A172 (cell line): ENCODE data around the gene ADTRP. TPM values are rescaled to one million over a fixed set of nuclear protein-coding genes. Genes with fewer than 3 reads are reported as not detected.
A peak's percentile ranks its signal among the peaks of the same experiment; 100 is the strongest.
"Not testable (repeated sequence)": the region's sequence is repeated elsewhere in the genome, so short reads cannot be mapped to it uniquely, and the experiment has no call there.

Source experiments
- DNase-seq: peaks from one replicate; pipeline ENCODE4 v3.0.0-alpha.2; 2015; ENCODE audit warnings: low spot score
- total RNA-seq: library from RNA; depleted of rRNA; stranded (reverse); fragments of >200 nt; shearing (Covaris generic); gene quantifications from 2 replicates; pipeline ENCODE4 v1.2.3, GENCODE V29; 2014

ADTRP gene
- total RNA-seq, 1 experiment from 2014 or later: 1.9 TPM

DNA sequence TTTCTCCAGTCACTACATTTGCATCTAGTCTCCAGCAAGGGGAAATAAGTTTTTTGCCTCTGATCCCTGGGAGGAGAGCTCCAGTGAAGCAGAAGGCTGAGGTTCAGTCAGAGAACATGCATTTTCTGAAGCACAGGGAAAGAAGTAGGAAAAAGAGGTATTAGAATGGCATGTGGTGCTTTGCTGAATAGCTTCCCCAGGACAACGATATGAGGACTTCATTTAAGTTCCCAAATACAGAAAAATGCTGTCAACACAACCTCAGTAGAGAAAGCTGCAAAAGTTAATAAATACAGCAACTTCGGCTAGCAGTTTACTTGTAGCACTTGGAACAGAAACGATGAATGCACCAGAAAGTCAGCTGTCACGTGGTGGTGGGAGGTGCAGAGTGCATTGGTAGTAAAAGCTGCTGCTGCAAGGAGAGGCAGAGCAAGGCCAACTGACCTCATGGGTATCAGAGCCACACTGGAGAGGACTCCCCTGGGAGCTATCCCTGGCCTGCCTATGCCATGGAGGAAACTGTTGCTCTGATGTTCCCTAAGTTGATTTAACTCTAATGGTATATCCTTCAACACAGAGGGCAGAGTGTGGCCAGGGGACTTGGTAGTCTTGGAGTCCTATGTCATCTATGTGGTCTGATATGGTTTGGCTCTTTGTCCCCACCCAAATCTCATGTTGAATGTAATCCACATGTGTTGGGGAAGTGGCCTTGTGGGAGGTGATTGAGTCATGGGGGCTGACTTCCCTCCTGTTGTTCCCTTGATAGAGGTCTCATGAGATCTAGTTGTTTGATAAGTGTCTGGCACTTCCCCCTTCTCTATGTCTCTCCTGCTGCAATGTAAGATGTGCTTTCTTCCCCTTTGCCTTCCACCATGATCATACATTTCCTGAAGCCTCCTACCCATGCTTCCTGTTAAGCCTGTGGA lies 85.9 kb downstream of the ADTRP start:
- DNase-seq: no peak

DNA sequence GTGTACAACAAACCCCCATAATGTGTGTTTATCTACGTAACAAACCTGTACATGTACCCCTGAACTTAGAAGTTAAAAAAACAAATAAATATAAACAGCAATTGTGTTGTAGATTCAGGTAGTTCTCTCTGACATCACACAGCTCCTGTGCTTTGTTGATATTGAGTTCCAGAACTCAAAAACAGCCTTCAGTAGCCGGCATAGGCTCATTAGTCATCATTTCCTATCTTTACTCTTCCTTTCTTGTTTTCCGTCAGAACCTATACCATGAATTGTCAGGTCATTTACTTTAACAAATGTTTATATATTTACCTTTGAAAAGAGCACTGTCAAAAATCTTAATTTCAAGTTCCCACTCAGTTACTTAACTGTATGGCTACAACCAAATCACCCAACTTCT lies 88.8 kb downstream of the ADTRP start:
- no peak for DNase-seq

DNA sequence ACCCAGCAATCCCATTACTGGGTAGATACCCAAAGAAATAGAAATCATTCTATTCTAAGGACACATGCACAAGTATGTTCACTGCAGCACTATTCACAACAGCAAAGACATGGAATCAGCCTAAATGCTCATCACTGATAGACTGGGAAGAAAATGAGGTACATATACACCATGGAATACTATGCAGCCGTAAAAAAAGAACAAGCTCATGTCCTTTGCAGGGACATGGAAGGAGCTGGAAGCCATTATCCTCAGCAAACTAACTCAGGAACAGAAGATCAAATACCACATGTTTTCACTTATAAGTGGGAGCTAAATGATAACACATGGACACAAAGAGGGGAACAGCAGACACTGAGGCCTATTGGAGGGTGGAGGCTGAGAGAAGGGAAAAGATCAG lies 89.2 kb downstream of the ADTRP start:
- not testable (repeated sequence) for DNase-seq

DNA sequence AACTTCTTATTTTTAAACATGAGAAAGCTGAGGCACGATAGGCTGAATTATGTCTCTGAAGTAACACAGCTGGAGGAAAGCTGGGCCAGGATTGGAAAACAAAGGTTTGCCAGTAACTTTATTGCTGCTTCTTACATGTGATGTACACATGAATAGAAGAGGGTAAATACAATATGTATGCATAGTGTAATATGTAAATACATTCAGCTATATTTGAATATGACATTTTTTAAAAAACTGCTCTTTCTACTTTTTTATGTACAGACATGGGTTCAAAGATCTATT lies 90.2 kb downstream of the ADTRP start:
- no peak for DNase-seq

DNA sequence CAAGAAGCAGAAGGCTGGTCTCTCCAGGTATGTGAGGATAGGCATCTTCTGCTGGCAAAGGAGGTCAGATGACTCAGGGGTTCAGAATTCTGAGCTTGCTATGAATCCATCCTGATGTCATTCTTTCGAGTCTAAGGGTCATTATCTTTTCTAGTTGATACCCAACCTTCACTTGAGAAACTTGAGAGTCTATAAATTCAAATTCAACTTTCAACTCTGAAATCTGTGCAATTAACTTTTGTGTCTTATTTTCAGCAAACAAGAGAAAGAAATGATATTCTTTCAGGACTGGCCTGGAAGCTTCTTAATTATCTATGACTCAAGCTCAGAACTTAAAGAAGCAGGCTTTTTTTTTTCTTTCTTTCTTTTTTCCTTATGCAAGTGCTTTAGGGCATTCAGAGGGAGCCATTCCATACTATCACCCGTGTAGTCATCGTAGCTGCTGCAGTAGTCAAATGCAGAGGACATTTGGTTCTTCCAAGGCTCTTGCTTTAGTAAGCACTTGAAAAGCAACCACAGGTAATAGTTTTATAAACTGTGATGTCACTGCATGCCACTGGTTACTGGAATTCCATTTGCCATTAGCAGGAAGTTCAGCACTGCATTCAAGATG lies 93.0 kb downstream of the ADTRP start:
- peak; percentile 92 for DNase-seq

DNA sequence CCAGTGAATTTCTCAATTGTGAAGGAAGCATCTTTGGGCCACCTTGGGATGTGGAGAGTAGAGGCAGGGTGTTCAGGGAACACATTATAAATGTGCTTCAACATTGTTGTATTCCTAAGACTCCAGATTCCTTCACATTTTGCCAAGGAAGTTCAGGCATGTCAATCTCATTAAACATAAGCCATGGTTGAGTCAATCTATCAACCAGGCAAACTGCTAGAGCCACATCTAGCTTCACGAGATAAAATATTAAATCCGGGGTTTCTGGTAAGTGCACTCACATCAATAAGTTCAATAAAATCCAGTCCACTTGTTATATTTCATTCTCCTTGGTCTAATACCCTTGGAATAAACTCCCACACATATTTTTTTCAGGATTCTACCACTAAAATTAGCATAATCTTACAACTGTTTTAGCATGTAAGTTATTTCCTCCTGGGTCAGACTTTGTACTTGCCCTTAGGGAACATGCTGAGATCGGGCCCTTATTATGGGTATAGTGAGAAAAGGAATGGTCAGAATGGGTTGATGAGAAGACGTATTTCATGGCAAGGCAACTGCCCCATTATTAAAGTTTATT lies 93.6 kb downstream of the ADTRP start:
- DNase-seq: no peak

DNA sequence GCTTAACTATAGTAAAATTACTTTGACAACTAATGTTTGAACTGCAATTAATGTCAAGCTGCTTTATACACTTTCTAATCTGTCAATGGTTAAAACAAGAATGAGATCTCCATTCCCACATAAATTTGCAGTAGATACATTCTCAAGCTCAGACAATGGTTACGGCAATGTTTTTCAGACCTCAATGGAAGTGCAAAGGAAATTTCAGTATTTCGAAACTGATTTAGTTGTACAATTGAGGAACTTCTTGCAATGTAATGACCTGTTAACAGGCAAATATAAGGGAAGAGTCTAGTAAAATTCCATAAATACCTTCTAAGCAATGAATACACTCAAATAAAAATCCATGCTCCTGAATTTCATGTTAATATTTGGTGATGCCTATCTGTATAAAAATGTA lies 94.7 kb downstream of the ADTRP start:
- no peak for DNase-seq

DNA sequence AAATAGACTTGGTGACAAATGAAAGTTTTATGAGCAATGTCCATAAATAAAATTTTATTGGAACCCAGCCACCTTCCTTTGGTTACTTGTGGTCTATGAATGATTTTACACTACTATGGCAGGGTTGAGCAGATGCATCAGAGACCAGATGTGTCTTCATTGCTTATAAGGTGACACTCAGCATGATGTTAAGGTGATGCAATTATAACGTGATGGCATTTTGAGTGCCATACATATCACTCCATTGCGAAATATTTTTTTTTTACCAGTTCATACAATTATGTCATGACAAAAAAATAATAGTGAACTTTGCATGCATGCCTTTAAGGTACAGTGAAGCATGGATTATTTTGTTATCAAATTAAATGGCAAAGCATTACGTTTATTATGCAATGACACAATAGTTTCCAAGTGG lies 96.0 kb downstream of the ADTRP start:
- DNase-seq: no peak

DNA sequence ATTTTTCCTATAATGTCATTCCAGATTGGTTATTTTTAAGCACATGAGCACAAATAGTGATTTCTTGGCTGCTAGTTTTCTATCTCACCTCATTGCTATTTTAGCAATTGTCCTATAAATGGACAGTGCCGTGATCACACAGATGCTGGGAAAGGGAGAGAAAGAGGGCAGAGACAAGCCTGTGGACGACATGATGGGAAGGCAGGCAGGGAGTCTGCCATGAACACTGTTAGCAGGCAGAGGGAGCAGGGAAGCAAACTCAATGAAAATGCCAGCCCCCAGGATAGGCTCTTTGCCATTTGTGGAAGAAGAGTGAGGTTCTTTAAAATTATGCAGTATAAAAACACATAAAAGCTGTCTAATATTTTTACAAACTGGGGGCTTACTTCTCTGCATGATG lies 96.8 kb downstream of the ADTRP start:
- DNase-seq: no peak

DNA sequence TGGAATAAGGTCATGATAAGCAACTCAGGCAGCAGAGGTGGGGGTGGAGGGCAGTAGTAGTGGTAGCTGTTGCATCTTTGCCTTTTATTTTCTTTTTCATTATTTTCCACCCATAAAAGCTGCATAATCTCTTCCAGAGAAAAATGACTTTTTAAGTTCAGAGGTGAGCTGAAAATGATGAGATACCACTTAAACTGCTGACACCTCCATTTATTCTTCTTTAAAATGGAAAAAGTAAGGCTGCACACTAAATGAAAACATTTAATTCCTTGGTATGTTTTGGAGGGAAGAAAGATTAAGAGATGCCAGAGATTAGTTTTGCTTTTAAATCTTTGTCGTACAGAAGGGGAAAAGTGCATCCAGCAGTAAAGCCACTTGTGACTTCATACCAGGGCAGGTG lies 97.2 kb downstream of the ADTRP start:
- DNase-seq: no peak

DNA sequence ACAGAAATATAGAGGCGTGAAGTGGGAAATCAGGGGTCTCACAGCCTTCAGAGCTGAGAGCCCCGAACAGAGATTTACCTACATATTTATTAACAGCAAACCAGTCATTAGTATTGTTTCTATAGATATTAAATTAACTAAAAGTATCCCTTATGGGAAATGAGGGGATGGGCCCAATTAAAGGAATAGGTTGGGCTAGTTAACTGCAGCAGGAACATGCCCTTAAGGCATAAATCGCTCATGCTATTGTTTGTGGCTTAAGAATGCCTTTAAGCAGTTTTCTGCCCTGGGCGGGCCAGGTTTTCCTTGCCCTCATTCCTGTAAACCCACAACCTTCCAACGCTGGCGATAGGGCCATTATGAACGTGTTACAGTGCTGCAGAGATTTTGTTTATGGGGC lies 98.1 kb downstream of the ADTRP start:
- DNase-seq: not testable (repeated sequence)

DNA sequence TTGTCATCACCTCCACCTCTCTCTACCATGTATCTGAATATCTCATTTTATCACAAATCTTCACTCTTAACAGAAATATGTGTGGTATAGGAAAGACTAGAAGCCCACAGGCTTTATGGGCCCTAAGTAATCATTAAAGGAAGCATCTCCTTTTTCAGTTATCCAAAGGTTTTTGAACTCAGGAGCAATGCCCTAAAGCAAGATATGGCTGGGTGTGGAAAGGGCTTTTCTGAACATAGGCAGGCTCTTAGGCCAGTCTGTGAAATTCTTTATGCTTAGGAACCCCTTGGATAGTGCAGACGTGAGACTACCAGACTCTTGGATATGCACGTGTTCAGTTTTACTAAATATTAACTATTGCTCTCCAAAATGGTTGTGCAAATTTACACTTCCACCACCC lies 99.5 kb downstream of the ADTRP start:
- no peak for DNase-seq

DNA sequence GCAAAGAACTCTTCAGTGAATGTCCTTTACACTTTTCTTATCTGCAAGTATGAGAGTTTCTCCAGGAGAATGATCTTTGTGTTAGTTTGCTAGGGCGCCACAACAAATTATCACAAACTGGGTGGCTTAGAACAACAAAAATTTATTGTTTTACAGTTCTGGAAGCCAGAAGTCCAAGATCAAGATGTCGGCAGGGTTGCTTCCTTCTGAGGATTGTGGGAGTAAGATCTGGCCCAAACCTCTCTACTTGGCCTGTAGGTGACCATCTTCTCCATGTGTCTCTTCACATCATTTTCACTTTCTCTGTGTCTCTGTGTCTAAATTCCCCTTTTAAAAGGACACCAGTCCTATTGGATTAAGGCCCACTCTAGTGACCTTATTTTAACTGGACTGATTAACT lies 103.0 kb downstream of the ADTRP start:
- DNase-seq: no peak

DNA sequence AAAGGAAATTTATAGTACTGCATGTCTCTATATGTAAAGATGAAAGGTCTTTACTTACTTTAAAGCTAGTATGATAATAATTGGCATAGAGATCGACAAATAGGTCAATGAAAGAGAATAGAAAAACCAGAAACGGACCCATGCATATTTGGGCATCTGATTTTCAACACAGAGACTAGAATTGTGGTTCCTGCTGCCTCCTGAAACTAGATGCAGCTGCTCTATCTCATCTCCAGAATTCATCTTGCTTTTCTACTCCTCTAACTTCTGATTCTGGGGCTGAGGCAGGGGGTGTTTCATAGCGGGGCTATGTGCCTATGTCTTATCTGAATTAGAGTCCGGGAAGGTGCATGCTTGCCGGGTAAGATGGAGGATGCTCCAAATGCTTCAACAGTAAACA lies 105.9 kb downstream of the ADTRP start:
- no peak for DNase-seq

DNA sequence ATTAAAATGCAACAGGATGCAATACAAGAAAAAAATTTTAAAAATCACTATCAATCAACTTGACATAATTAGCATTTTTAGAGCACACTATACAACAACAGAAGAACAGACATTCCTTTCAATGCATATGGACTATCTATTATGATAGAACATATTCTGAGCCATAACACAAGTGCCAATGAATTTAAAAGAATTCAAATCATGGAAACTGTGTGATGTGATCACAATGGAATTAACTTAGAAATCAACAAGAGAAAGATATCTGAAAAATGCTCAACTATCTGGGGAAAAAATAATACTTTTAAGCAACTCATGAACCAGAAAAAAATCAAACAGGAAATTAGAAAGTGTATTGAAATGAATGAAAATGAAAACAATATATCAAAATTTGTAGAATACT lies 106.3 kb downstream of the ADTRP start:
- DNase-seq: no peak

DNA sequence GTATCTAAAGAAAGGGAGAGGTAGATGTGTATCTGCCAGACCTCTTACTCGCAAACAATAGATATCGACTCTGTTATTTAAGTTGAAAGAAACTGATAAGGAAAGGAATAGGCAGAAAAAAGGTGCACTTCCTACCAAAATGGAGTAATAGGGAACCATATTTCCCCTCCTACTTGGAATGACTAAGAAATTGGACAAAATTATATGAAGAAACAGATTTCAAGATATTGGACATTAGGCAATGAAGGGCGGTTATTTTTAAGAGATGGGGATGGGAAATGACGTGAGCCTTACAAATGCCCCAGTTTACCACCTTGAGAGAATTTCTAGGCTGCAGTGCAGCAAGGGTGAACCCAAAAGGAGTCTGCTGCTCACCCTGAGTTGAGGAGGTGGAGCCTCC lies 108.9 kb downstream of the ADTRP start:
- no peak for DNase-seq

DNA sequence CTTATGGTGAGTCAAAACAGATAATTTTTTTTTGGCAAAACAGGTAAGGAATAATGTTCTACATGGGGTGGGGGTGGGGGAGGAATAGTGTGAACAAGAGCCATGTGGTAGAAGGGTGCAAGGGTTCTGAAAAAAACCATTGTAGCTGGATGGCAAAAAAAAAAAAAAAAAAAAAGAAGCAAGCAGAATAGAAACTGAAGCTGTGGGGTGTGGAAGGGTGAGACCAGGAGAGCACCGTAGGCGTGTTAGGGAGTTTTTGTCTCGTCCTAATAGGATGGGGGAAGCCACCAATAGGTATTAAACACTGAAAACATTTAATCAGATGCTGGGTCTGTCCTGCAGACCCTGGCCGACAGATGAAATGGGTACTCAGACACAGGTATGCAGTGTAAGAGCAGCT lies 110.1 kb downstream of the ADTRP start:
- DNase-seq: no peak

DNA sequence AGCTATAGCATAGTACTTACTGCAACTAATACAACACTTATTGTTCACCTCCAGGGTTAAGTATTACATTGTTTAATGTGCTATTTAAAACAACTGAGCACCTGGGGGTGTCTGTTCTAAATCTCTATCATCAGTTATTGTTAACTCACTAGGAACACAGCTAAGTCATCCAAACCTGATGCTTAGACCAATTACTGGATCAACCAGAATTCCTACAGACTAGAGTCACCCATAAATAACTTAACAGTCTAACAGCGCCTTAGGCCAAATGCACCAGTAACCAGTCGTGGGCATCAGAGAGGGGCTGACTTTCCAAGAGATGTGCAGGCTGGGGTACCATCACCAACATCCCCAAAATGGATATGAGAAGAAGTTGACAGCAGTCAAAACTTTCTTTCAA lies 110.7 kb downstream of the ADTRP start:
- no peak for DNase-seq

DNA sequence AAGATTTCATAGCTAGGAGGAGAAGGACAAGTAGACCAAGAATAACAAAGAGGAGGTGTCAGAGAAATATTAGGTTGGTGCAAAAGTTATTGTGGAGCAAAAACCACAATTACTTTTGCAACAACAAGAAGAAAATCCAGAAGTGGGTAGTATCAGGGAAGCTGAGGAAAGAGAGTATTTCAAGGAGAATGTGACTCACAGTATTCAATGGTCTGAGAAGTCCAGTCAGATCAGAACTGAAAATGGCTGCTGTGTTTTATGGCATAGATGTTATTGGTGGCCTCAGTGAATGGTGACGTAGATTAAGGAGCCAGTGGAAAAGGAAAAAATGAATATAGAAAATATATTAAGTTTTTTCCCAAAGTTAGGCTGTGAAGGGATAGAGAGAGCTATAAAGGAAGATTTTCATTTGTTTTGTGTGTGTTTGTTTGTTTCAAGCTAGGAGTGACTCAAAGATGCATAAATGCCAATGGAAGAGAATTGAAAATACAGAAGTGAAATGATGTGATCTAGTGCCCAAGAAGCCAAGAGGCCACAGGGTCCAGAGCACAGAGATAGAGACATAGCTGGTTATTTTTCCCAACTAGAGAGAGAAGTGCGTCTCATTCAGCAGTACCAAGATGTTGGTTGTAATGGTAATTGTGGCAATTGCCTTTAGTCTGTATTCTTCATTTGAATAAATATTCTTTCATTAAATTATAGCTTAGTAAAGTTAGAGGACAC lies 112.8 kb downstream of the ADTRP start:
- DNase-seq: no peak
